G401.6 (cell line): ENCODE results near the gene SLC16A4.
"Not testable (repeated sequence)": the region's sequence is repeated elsewhere in the genome, so short reads cannot be mapped to it uniquely, and the experiment has no call there.

Source experiments
- FAIRE-seq: peaks from 2 replicates; lab custom pipeline; 2012; peaks lifted over from hg19 to GRCh38; lab: Jason Lieb, UNC

SLC16A4 gene

DNA sequence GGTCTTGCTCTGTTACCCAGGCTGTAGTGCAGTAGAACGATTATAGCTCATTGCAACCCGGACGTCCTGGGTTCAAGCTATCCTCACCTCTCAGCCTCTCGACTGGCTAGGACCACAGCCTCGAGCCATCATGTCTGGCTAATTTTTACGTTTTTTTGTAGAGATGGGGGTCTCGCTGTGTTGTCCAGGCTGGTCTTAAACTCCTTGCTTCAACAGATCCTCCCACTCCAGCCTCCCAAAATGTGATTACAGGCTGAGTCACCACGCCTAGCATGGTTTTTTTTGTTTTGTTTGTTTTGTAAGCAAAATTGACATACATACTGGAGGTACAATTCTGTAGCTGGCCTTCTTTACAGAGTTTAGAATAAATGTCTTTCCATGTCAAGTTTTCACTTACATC, 17.7 kb upstream of the SLC16A4 start:
- no peak for FAIRE-seq

DNA sequence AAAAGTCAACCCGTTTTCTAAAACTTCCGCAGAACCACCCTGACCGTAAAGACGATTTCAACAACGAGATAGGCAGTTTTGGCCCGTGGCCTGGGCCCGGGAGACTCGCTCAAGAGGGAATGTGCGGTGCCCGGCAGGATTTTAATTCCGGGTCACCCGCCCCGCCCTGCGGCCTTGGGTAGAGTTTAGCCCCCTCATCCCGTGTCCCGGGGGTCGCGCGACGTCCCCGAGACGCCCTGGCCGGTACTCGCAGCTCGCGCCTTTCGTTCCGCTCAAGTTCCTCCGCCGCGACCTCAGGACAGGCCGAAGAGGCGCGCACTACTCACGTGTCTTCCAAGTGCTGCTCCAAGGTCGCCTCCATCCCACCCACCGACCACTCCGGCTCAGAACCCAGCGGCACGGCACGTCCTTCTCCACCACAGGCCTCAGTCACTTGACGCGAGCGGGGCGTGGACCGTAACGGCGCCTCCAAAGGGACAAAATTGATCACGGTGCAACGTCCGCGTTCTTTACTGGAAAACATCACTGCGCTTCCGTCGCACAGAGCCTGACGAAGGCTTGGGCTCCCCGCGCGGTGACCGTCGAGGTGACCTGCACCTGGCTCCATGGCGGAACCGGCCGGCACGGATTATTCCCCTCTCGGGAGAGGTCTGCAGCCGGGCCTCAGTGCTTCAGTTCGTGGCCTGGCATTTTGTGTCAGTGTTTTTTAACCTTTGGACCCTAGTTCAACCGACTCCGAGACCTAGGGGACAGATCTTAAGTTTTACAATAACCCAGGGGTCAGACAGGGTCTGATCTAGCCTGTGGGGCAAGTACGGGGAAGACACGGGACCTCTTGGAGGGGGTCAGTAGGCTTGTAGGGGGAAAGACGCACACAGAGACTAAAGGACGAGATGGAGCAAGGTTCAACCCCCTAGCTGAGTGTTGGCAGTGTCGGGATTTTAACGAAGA, 16.7 kb upstream of the SLC16A4 start, which contains the start of gene LAMTOR5:
LAMTOR5 (minus strand) TSS at position 435 of the 951 bp plus-strand sequence; CDS start at position 361, 74 bp downstream.
- peak; percentile 70 for FAIRE-seq

DNA sequence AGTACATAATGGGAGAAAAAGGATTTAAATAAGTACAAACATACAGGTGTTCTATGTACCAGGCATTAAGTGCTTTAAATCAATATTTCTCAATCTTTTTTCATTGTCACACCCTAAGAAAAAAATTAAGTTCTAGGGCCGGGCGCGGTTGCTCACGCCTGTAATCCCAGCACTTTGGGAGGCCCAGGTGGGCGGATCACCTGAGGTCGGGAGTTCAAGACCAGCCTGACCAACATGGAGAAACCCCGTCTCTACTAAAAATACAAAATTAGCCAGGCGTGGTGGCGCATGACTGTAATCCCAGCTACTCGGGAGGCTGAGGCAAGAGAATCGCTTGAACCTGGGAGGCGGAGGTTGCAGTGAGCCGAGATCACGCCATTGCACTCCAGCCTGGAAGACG, 15.6 kb upstream of the SLC16A4 start:
- FAIRE-seq: not testable (repeated sequence)

DNA sequence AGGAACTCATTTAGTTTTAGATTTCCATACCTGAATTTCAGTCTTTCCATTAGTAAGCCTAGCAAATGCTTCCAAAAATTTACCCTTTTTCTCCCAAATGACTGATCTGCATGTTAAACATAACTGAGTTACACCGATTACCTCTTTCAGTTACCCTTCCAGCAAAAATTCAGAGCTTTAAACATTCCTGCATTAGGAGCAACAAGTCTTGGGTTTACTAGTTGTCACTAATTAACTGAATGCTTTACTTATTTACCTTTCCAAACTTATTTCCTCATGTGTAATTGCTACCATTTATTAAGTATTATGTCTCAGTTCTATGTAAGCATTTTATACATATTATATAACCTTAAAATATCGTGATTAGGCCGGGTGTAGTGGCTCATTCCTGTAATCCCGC, 13.6 kb upstream of the SLC16A4 start:
- FAIRE-seq: no peak

DNA sequence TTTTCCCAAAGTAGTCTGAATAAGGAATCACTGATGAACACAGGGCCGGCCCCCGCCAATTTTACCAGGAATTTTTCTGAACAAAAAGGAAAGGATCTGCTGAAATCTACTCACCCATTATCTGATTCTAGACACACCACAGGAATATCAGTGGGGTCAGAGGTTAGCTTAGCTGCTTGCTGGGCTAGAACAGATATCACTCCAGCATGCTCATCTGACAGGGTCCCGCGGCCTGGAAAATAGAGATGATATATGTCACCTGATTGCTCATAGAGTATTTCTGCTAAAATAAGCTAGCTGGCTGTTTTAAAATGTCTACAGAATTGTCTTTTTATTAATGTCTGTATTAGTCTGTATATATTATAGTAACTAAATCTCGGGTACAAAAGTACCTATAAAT, 13.0 kb upstream of the SLC16A4 start:
- FAIRE-seq: no peak

DNA sequence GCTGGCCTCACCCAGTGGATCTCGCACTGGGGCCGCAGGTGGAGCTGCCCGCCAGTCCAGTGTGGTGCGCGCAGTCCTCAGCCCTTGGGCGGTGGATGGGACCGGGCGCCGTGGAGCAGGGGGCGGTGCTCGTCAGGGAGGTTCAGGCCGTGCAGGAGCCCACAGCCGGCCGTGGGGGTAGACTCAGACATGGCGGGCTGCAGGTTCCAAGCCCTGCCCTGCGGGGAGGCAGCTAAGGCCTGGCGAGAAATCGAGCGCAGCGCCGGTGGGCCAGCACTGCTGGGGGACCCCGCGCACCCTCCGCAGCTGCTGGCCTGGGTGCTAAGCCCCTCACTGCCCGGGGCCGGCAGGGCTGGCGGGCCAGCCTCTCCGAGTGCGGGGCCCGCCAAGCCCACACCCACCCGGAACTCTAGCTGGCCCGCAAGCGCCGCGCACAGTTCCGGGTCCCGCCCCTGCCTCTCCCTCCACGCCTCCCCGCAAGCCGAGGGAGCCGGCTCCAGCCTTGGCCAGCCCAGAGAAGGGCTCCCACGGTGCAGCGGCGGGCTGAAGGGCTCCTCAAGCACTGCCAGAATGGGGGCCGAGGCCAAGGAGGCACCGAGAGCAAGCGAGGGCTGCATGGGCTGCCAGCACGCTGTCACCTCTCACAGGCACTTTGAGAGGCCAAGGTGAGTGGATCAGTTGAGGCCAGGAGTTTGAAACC, 5.6 kb upstream of the SLC16A4 start:
- not testable (repeated sequence) for FAIRE-seq

DNA sequence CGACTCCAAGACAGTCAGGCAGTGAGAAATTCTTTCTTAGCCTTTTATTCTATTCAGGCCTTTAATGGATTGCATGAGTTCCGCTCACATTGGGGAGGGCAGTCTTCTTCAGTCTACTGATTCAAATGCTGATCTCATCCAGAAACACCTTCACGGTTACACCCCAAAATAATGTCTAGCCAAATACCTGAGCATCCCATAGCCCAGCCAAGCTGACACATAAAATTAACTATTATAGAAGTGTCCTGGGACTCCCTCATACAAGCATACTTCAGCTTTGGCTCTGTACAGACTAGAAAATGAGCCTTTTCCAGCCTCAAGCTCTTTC, 3.6 kb upstream of the SLC16A4 start:
- no peak for FAIRE-seq

DNA sequence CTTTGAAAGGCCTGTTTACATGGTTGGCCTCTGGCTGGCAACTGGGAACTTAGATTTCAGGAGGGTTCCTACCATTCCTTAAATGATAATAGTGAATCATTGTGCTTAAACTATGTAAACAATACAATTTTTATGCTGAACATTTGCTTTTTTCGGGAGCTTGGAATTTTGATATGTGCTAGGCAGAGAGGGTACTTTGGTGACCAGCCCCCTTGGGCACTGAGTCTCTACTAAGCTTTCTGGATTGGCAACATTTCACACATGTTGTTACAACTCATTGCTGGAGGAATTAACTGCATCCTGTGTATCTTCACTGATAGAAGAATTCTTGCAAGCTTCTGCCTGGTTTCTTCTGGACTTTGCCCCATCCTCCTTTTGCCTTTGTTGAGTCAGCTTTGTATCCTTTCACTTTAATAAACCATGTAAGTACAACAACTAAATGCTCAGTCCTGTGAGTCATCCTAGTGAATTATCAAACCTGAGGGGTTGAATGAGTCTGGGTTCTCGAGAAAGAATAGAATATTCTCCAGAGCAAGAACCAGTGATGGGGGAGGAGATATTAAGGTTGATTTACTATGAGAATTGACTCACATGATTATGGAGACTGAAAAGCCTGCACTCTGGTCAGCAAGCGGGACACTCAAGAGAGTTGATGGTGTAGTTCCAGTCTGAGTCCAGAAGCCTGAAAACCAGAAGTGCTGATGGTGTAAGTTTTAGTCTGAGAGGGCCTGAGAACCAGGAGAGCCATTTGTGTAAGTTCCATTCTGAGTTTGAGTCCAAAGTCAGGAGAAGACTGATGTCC, 3.1 kb upstream of the SLC16A4 start:
- FAIRE-seq: no peak

DNA sequence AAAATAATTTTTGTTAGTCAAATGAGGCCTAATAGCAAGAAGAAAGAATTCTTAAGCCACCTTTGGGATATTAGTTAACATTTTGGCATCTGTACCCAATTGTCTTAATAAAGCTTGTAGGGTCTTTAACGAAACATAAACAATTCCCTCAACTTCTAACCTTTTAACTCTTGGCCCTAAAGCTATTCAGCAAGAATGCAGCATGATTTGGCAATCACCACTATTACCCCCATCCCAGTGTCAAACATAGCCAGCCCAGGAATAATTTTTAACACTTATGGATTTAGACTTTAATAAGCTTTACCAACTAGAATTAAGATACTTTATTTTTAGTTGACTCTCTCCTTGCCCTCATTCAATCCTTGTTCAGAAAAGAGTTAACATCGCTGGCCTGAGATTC, 2.5 kb upstream of the SLC16A4 start:
- no peak for FAIRE-seq

DNA sequence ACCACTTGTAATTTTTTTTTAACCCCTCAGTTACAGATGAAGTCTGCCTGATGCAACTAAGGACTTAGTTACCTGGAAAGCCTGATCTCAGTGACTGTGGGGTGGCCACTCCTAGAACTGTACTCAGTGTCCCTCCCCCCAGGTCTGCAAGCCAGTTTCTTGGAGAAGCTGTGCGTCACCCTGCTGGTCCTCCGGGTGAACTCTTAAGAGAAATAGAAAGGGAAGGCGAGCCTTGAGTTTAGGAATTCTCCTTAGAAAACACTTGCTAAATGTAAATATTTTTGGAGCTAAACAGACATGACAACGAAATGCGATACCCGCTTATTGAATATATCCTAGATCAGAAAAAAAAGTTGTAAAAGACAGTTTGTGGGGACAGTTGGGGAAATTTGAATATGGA, 730 bp downstream of the SLC16A4 start:
- FAIRE-seq: no peak

DNA sequence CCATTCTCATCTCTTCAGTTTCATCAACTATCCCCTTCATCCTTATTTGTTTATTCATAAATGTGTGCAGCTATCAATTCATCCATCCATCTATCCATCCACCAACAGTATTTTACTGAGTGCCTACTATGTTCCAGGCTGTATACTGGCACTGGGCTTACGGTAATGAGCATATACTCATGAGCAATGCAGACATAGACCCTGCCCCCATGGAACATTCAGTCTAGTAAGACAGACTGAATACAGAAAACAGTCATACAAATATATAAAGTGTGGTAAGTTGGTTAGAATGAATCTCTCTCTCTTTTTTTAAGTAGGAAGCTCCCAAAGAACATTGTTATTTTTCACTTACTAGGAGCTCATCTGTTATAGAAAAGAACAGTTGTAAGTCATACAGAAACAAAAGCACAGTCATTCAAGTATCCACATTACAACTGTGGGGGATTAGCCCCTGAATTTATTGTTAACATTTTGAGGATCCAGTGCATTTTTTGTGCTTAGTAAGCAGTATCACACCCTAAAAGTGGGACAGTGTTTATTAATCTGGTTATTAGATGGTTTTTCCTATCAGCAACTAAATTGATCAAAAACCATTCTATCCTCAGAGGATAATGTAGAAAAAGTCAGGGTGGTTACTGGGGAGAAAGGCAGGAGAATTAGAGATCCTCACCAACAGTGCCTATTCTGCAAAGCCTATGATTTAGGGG, 3.6 kb downstream of the SLC16A4 start:
- FAIRE-seq: no peak

DNA sequence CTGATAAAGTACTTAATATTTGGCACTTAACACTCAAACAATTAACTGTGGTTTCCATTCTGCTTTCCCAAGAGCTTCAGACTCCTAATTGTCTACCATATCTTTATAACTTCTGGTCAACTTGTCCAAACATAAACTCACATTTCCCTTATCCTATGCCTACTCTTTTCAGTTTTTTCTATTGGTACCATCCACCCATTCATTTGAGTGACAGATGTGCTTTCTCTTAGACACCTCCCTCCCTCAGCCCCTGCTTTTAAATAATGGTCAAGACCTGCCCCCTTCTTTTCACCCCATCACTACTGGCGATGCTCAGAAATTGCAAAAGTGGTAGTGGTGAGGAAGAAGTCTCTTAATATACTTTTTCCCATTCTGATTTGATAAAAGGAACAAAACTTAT, 5.5 kb downstream of the SLC16A4 start:
- FAIRE-seq: no peak

DNA sequence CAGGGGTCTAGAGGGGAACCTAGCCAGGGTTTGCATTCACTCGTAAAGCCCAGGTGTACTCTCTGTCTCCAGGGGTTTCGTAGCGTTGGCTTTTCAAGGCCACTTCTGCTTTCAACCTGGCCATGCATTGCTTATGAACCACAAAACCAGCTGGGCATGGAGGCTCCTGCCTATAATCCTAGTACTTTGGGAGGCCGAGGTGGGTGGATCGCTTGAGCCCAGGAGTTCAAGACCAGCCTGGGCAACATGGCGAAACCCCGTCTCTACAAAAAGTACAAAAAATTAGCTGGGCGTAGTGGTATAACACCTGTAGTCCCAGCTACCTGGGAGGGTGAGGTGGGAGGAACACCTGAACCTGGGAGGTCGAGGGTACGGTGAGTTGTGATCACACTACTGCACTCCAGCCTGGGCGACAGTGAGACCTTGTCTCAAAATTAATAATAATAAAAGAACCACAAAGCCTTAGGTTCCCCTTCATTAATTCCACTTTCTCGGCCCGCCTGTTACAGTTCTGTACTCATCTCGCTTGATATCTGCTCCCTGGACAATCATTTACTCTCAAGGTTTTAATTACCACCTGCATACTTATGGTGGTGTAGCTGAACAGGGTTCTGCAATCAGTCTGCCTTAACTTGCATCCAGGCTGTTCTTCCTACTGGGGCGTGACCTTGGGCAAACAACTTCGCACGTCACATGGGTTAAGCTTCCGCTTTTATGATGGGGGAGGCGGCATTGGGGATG, 6.1 kb downstream of the SLC16A4 start:
- FAIRE-seq: no peak

DNA sequence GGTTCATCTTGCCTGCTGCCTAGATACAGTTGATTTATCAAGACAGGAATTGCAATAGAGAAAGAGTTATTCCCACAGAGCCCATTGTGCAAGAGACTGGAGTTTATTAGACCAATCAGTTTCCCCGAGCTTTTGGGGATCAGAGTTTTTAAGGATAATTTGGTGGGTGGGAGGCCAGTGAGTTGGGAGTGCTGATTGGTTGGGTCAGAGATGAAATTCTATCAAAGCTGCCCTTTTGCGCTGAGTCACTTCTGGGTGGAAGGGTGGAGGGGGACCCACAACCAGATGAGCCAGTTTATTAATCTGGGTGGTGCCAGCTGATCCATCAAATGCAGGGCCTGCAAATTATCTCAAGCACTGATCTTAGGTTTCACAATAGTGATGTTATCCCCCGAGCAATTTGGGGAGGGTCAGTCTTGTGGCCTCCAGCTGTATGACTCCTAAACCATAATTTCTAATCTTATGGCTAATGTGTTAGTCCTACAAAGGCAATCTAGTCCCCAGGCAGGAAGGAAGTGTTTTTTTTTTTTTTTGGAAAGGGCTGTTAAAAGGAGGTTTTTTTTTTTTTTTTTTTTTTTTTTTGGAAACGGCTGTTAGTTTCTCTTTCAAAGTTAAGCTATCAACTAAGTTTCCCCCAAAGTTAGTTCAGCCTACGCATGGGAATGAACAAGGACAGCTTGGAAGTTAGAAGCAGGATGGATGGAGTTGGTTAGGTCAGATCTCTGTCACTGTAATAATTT, 7.4 kb downstream of the SLC16A4 start:
- no peak for FAIRE-seq

DNA sequence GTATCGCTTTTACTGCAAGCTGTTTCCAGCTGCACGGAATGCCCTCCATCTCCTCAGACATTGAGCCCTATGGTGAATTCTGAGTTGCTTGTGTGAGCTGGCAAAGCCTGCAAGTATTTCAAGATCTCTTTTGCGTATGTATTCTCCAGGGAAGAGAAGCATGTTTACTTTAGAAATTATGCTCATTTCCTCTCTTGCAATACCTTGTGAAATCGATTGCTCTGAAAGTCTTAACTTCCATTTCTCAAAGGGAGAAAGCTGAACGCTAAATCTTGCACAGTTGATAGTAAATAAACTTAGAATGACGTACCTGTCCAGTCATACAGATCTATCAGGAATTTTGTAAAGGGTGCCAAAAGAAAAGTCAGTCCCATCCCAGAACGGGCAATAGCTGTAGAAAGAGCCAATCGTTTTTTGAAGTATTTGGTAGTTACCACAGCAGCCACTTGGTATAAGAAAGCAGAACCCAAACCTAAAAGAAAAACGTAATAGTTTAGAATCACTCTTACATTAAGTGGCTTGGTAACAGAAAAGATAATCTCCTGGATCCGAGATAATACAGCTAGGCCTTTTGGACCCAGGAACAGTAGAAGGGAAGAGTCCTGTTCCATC, 10.0 kb downstream of the SLC16A4 start:
- no peak for FAIRE-seq

DNA sequence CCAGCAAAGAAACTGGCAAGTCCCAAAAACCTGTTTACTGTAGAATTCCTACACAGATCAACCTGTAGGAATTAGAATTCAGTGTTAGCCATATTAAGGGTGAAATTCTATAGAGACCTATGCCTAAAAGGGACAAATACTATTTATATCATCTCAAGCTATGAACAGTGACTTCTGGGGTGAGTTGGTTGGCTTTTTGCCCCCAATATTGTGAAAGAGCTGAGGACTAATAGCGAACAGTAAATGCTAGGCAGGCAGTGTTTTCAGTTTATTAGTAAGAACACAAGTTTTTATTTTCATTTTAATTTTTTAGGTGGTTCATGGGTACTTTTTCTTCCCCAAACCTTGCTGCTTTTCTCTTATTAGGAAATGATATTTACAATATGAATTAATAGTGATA, 15.3 kb downstream of the SLC16A4 start:
- FAIRE-seq: no peak

DNA sequence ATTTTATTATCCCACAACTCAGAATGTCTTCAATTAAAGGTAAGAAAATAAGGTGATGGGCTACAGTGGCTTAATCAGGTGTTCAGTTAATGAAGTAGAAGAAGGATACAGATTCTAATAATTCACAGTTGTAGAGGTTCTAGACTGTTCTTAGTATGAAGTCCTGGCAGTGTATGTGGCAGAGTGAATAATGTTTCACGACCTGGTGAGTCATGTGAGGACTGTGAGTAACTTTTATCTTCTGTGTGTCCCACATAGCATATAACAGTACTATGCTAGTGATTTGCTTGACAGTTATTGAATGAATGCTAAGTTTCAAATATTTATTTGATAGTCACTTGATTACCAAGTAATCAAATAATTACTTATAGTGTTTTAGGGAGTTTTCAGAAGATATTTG, 20.0 kb downstream of the SLC16A4 start:
- FAIRE-seq: no peak

DNA sequence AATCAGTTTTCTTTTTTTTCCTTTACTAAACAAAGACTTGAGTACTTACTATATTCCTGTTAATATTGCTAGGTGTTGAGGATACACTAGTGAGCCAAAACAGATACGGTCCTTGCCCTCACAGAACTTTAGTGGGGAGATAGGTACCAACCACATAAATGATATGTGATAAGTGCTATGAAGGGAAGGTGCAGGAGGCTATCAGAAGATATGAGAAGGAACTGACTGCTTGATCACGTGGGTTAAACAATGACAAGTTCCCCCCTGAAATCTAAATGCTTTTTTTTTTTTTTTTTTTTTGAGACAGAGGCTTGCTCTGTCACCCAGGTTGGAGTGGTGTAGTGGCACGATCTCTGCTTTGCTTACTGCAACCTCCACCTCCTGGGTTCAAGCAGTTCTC, 26.6 kb downstream of the SLC16A4 start:
- no peak for FAIRE-seq

DNA sequence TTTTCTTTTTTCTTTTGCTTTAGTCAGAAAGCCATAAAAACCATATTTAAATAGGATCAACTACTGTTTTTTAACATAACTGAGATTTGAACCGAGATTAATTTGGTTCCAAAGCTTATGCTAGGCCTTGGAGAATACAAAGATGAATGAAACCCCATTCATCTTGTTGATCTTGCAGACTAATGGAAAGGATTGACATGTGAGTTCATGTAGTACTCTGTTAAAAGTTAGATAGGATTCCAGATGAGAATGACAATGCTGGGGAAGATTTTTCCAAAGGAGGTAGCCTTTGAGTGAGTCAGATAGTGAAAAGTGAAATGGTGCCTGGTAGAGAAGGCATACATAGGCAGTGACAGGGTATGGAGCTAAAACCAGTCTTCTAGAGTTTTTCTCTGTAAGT, 29.0 kb downstream of the SLC16A4 start:
- FAIRE-seq: no peak

DNA sequence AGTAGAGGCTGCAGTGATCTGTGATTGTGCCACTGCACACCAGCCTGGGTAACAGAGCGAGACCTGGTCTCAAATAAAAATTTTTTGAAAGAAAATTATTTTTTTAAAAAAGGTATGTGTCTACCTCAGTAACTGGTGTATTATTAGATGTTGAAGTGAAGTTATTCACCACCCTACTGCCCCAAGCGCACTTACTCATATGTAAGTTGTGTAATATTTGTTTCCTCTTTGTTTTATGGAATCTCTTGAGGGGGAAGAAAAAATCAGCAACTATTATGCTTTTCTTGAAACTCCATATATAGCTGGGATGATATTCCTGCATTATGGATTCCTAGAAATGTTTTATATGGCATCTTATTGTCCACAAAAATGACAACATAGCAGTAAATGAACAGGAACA, 30.4 kb downstream of the SLC16A4 start:
- no peak for FAIRE-seq
